DND-41 (cell line): Measurements from ENCODE around the gene MAP4K5.

Source experiments
- EZH2 ChIP-seq: IDR thresholded peaks from 3 replicates; pipeline ENCODE4 v1.6.1; 2012; ENCODE audit warnings: borderline replicate concordance, low read depth, mild to moderate bottlenecking, moderate library complexity, low read length, inconsistent platforms; ENCODE audit not compliant: severe bottlenecking
- TF ChIP-seq, protein P1 (sequence below): IDR thresholded peaks from 2 replicates; pipeline ENCODE4 v1.5.1; 2012; ENCODE audit warnings: borderline replicate concordance, low read length, moderate library complexity, mild to moderate bottlenecking; ENCODE audit not compliant: poor library complexity, severe bottlenecking; ENCODE audit errors: extremely low read depth

DNA sequence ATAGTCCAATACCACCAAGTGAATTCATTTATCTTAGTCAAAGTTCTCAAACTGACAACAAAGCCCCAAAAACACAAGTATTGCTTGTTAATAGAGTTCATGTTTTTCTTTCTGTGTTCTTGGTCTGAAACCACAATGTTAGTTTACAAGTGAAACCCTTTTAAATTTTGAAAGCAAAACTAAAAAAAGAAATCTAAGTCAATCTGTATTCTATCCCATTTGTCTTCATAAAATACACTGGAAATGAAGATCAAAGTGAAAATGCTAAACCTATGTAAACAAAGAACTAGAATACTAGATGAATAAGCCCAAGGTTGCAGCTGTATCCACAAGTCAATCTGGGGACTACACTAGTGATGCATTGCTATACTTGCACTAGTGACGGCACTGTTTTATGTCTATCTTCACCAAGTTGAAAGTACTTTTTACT lies 10.4 kb downstream of the MAP4K5 start:
- TF ChIP-seq, protein P1, sequence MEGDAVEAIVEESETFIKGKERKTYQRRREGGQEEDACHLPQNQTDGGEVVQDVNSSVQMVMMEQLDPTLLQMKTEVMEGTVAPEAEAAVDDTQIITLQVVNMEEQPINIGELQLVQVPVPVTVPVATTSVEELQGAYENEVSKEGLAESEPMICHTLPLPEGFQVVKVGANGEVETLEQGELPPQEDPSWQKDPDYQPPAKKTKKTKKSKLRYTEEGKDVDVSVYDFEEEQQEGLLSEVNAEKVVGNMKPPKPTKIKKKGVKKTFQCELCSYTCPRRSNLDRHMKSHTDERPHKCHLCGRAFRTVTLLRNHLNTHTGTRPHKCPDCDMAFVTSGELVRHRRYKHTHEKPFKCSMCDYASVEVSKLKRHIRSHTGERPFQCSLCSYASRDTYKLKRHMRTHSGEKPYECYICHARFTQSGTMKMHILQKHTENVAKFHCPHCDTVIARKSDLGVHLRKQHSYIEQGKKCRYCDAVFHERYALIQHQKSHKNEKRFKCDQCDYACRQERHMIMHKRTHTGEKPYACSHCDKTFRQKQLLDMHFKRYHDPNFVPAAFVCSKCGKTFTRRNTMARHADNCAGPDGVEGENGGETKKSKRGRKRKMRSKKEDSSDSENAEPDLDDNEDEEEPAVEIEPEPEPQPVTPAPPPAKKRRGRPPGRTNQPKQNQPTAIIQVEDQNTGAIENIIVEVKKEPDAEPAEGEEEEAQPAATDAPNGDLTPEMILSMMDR = no peak
- TF ChIP-seq EZH2 = no peak
